HepG2 (cell line): ENCODE results near the gene SLCO4A1. TPM values are rescaled to one million over a fixed set of nuclear protein-coding genes. Genes with fewer than 3 reads are reported as not detected.

ENCODE experiments used
- ATAC-seq: fragments of 200-7000 bp; cut with Tn5 transposase; 3 replicates; pipeline ENCODE4 v1.9.1; 2020; ENCODE audit warnings: mild to moderate bottlenecking, moderate library complexity
- BruUV-seq: library from RNA; stranded (reverse); fragments of 400-500 nt; replicated peaks from 2 replicates; lab custom pipeline; 2021; lab: Mats Ljungman, UMichigan
- CTCF ChIA-PET: fragments of 300-600 bp; formaldehyde crosslinking; extraction: SDS; loops from one replicate; lab custom pipeline; 2021; ENCODE audit warnings: low total read pairs, inconsistent platforms, low intra/inter-chr PET ratio; lab: Yijun Ruan, JAX
- POLR2A ChIA-PET: fragments of 350-600 bp; sonication (Branson Sonifier 250); formaldehyde crosslinking; loops from one replicate; lab custom pipeline; 2020; ENCODE audit warnings: antibody characterized with exemption, inconsistent platforms; lab: Yijun Ruan, JAX
- DNase-seq: peaks from one replicate; pipeline ENCODE4 v3.0.0-alpha.2; 2015; ENCODE audit warnings: low spot score
- FAIRE-seq: peaks from 3 replicates; lab custom pipeline; 2011; peaks lifted over from hg19 to GRCh38; lab: Jason Lieb, UNC
- H2AFZ ChIP-seq: one replicate; pipeline ENCODE4 v1.6.1; 2011; ENCODE audit warnings: low read length, inconsistent platforms
- H3K27ac ChIP-seq: fragments of 300-600 bp; 3 replicates; pipeline ENCODE4 v1.8.0; 2011; ENCODE audit warnings: mixed run types, mild to moderate bottlenecking, mixed read lengths, low read length, inconsistent platforms; ENCODE audit not compliant: insufficient read depth; ENCODE audit errors: extremely low read length
- H3K27me3 ChIP-seq, 2 experiments: fragments of 200-600 bp in 1 of 2; 2 replicates in 1 of 2; 3 replicates in 1 of 2; pipeline versions ENCODE4 v1.6.0 to v1.8.0; 2011; ENCODE audit warnings: low read length in 2 of 2, mild to moderate bottlenecking in 2 of 2, moderate library complexity in 2 of 2, inconsistent platforms in 1 of 2; ENCODE audit not compliant: insufficient read depth in 2 of 2, control insufficient read depth in 1 of 2
- H3K36me3 ChIP-seq, 2 experiments: fragments of 200-600 bp in 1 of 2; replicated peaks in 1 of 2; 2 replicates in 1 of 2; 3 replicates in 1 of 2; pipeline versions ENCODE4 v1.5.1 to v1.8.0; 2011; ENCODE audit warnings: low read length in 2 of 2, inconsistent platforms in 1 of 2; ENCODE audit not compliant: insufficient read depth in 2 of 2, control insufficient read depth in 1 of 2
- H3K4me1 ChIP-seq: 2 replicates; pipeline ENCODE4 v1.5.1; 2012; ENCODE audit warnings: low read length, inconsistent platforms; ENCODE audit not compliant: insufficient read depth
- H3K4me2 ChIP-seq: 2 replicates; pipeline ENCODE4 v1.6.0; 2011; ENCODE audit warnings: low read depth, low read length, inconsistent platforms
- H3K4me3 ChIP-seq, 3 experiments: fragments of 200-600 bp in 1 of 3; sonication (generic), shearing (Covaris generic) in 1 of 3; replicated peaks in 1 of 3; 2 replicates each; pipeline ENCODE4 v1.5.1; 2011 to 2016; ENCODE audit warnings: low read length in 3 of 3, inconsistent platforms in 2 of 3, low read depth in 2 of 3, mild to moderate bottlenecking in 2 of 3, control low read depth in 1 of 3, mixed read lengths in 1 of 3; ENCODE audit not compliant: insufficient read depth in 1 of 3
- H3K79me2 ChIP-seq: one replicate; pipeline ENCODE4 v1.6.1; 2011; ENCODE audit warnings: low read length, inconsistent platforms; ENCODE audit not compliant: insufficient read depth
- H3K9ac ChIP-seq: 2 replicates; pipeline ENCODE4 v1.6.0; 2011; ENCODE audit warnings: mild to moderate bottlenecking, low read depth, low read length, inconsistent platforms; ENCODE audit not compliant: insufficient read depth
- H3K9me3 ChIP-seq: 2 replicates; pipeline ENCODE4 v1.5.1; 2012; ENCODE audit warnings: mild to moderate bottlenecking, low read length
- H4K20me1 ChIP-seq: 2 replicates; pipeline ENCODE4 v1.6.0; 2011; ENCODE audit warnings: inconsistent platforms, mild to moderate bottlenecking, low read length, moderate library complexity; ENCODE audit not compliant: insufficient read depth
- ETV6 ChIP-seq: sonication (generic); formaldehyde crosslinking; conservative IDR thresholded peaks from 2 replicates; pipeline ENCODE4 v1.4.0; 2020; ENCODE audit warnings: missing genetic modification reagents
- KDM5A ChIP-seq: fragments of 200-600 bp; sonication (generic); IDR thresholded peaks from 2 replicates; pipeline ENCODE4 v1.7.0; 2018; ENCODE audit warnings: antibody characterized with exemption, mild to moderate bottlenecking, low read length, borderline replicate concordance
- PCBP2 ChIP-seq: fragments of 200-400 bp; formaldehyde crosslinking; optimal IDR thresholded peaks from 2 replicates; pipeline ENCODE3; 2018; ENCODE audit warnings: low read length, low read depth; ENCODE audit not compliant: poor library complexity, severe bottlenecking
- SMYD3 ChIP-seq: sonication (generic); formaldehyde crosslinking; IDR thresholded peaks from 2 replicates; pipeline ENCODE4 v1.8.1; 2023; ENCODE audit warnings: mild to moderate bottlenecking, missing genetic modification reagents
- SNAPC2 ChIP-seq: sonication (generic); formaldehyde crosslinking; IDR thresholded peaks from 2 replicates; pipeline ENCODE4 v1.8.1; 2022; ENCODE audit warnings: mild to moderate bottlenecking, missing genetic modification reagents
- SYNCRIP ChIP-seq: fragments of 200-400 bp; formaldehyde crosslinking; IDR thresholded peaks from 2 replicates; pipeline ENCODE4 v1.6.1; 2018; ENCODE audit warnings: mild to moderate bottlenecking, low read depth, low read length; ENCODE audit not compliant: insufficient read depth
- ZNF768 ChIP-seq: sonication (generic); formaldehyde crosslinking; IDR thresholded peaks from 2 replicates; pipeline ENCODE4 v1.4.0; 2020; ENCODE audit warnings: missing genetic modification reagents
- WGBS: methylation state at CpG from one replicate; pipeline ENCODE4 v1.1.6; 2017; ENCODE audit warnings: low lambda C conversion rate; 5-methylcytosine and 5-hydroxymethylcytosine counted together
- in situ Hi-C: cut with HindIII; loops from 2 replicates; pipeline ENCODE4 v1.10.0; 2017; ENCODE audit warnings: low pct_unique_long_range_greater_than_20kb; ENCODE audit not compliant: extremely low pct_ligation_motif_present
- intact Hi-C: fragments of 100-400 bp; cut with micrococcal nuclease; formaldehyde crosslinking; loops from one replicate; pipeline ENCODE4 v1.10.0; 2022; ENCODE audit not compliant: unreplicated experiment
- polyA plus RNA-seq, 8 experiments: library from polyadenylated mRNA; depleted of rRNA in 3 of 8; stranded (reverse) in 7 of 8; unstranded in 1 of 8; fragments of >200 nt; fragmentation: Illumina TruSeq in 4 of 8; extraction: Trizol in 4 of 8; gene quantifications; 2 replicates each; pipeline versions ENCODE4 v1.2.1 to v1.2.3, GENCODE V29; 2011 to 2016; ENCODE audit warnings: low read depth in 4 of 8, missing spikeins in 1 of 8, mixed read lengths in 1 of 8; ENCODE audit not compliant: insufficient read depth in 1 of 8
- total RNA-seq, 5 experiments: library from RNA; depleted of rRNA; stranded (reverse); fragments of >200 nt; fragmentation: Illumina TruSeq; extraction: Trizol; gene quantifications; 2 replicates each; pipeline ENCODE4 v1.2.3, GENCODE V29; 2016; ENCODE audit warnings: low read depth in 1 of 5
- TF ChIP-seq, protein P1 (sequence below): sonication (generic); formaldehyde crosslinking; IDR thresholded peaks from 2 replicates; pipeline ENCODE4 v1.4.0; 2020; ENCODE audit warnings: missing genetic modification reagents, borderline replicate concordance
- TF ChIP-seq, protein P2 (sequence below): sonication (generic); formaldehyde crosslinking; IDR thresholded peaks from 2 replicates; pipeline ENCODE4 v1.5.0; 2020; ENCODE audit warnings: missing genetic modification reagents
- TF ChIP-seq, protein P3 (sequence below): sonication (generic); formaldehyde crosslinking; conservative IDR thresholded peaks from 2 replicates; pipeline ENCODE4 v1.8.0; 2022; ENCODE audit warnings: mild to moderate bottlenecking, moderate library complexity, missing genetic modification reagents
- TF ChIP-seq, protein P4 (sequence below): sonication (generic); formaldehyde crosslinking; conservative IDR thresholded peaks from 2 replicates; pipeline ENCODE4 v1.4.0; 2020; ENCODE audit warnings: missing genetic modification reagents
- TF ChIP-seq, protein P5 (sequence below): sonication (generic); formaldehyde crosslinking; IDR thresholded peaks from 2 replicates; pipeline ENCODE4 v1.9.0; 2022; ENCODE audit warnings: missing genetic modification reagents, mild to moderate bottlenecking, borderline replicate concordance

The SLCO4A1 gene
- total and polyA plus RNA-seq, 2 of the 13 experiments (the other 11 are each of a cell fraction or from before 2014, with no cell fraction given) = 55.5 to 112 TPM

DNA sequence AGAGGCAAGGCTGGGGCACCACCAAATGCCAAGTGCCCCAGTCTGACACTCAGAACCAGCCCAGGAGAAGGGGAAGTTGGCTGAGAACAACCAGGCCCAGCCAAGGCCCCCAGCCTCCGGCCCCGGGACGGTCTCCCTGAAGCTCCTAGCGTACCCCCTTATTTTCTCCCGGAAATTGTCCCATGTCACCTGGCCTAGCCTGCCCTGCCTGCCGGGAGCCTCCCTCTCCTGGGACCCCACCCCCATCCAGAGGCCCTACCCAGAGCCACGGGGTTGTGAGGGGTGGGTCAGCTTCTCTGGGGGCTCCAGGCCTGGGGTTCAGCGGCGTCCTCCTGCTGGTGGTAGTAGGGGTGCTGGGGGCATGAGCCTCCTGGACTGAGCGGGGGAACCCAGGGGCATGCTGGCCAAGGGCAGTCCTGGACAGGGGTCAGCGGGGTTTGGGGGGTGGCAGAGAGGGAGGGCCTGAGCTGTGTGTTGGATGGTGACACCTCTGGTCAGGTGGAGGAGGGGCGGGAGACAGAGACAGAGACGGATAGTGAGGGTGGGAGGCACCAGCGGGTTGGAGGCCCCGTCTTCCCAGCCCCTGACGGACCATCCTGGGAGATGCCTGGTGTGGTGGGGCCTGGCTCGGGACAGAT lies 7.9 kb upstream of the SLCO4A1 start:
- WGBS = 49% methylated on average over 17 of the region's 17 CpGs
- BruUV-seq = no TSS peak
- POLR2A ChIA-PET = interaction anchor here (1.5 to 1.8 kb wide), 2 partner anchors 9 to 11 kb away, joined by 4 read pairs; no protein-coding TSS in a partner anchor
- no peak overlapping the region for H3K27ac ChIP-seq
- H4K20me1 ChIP-seq = no peaks in the 10 kb centered on the region
- CTCF ChIA-PET = no interaction called here
- intact Hi-C loops = no loop called here
- H3K36me3 ChIP-seq = no peaks in the 10 kb centered on the region
- H3K4me1 ChIP-seq = peaks cover 79% of the 10 kb centered on the region
- no peaks in the 10 kb centered on the region for H3K79me2 ChIP-seq
- H3K4me3 ChIP-seq = no peak overlapping the region
- no peak overlapping the region for H2AFZ ChIP-seq
- in situ Hi-C loops = no loop called here
- H3K27me3 ChIP-seq = peaks cover 32 to 85% of the 10 kb centered on the region in 2 experiments
- no peak overlapping the region for H3K4me2 ChIP-seq
- DNase-seq (no peak), FAIRE-seq (no peak), ATAC-seq (no peak)
- no peaks in the 10 kb centered on the region for H3K9me3 ChIP-seq
- no peak overlapping the region for H3K9ac ChIP-seq
- TF ChIP-seq, protein P1, sequence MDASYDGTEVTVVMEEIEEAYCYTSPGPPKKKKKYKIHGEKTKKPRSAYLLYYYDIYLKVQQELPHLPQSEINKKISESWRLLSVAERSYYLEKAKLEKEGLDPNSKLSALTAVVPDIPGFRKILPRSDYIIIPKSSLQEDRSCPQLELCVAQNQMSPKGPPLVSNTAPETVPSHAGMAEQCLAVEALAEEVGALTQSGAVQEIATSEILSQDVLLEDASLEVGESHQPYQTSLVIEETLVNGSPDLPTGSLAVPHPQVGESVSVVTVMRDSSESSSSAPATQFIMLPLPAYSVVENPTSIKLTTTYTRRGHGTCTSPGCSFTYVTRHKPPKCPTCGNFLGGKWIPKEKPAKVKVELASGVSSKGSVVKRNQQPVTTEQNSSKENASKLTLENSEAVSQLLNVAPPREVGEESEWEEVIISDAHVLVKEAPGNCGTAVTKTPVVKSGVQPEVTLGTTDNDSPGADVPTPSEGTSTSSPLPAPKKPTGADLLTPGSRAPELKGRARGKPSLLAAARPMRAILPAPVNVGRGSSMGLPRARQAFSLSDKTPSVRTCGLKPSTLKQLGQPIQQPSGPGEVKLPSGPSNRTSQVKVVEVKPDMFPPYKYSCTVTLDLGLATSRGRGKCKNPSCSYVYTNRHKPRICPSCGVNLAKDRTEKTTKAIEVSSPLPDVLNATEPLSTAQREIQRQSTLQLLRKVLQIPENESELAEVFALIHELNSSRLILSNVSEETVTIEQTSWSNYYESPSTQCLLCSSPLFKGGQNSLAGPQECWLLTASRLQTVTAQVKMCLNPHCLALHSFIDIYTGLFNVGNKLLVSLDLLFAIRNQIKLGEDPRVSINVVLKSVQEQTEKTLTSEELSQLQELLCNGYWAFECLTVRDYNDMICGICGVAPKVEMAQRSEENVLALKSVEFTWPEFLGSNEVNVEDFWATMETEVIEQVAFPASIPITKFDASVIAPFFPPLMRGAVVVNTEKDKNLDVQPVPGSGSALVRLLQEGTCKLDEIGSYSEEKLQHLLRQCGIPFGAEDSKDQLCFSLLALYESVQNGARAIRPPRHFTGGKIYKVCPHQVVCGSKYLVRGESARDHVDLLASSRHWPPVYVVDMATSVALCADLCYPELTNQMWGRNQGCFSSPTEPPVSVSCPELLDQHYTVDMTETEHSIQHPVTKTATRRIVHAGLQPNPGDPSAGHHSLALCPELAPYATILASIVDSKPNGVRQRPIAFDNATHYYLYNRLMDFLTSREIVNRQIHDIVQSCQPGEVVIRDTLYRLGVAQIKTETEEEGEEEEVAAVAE (CRISPR knock-in tag) = no peak
- TF ChIP-seq, protein P2, sequence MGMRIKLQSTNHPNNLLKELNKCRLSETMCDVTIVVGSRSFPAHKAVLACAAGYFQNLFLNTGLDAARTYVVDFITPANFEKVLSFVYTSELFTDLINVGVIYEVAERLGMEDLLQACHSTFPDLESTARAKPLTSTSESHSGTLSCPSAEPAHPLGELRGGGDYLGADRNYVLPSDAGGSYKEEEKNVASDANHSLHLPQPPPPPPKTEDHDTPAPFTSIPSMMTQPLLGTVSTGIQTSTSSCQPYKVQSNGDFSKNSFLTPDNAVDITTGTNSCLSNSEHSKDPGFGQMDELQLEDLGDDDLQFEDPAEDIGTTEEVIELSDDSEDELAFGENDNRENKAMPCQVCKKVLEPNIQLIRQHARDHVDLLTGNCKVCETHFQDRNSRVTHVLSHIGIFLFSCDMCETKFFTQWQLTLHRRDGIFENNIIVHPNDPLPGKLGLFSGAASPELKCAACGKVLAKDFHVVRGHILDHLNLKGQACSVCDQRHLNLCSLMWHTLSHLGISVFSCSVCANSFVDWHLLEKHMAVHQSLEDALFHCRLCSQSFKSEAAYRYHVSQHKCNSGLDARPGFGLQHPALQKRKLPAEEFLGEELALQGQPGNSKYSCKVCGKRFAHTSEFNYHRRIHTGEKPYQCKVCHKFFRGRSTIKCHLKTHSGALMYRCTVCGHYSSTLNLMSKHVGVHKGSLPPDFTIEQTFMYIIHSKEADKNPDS (CRISPR knock-in tag) = no peak
- TF ChIP-seq, protein P3, sequence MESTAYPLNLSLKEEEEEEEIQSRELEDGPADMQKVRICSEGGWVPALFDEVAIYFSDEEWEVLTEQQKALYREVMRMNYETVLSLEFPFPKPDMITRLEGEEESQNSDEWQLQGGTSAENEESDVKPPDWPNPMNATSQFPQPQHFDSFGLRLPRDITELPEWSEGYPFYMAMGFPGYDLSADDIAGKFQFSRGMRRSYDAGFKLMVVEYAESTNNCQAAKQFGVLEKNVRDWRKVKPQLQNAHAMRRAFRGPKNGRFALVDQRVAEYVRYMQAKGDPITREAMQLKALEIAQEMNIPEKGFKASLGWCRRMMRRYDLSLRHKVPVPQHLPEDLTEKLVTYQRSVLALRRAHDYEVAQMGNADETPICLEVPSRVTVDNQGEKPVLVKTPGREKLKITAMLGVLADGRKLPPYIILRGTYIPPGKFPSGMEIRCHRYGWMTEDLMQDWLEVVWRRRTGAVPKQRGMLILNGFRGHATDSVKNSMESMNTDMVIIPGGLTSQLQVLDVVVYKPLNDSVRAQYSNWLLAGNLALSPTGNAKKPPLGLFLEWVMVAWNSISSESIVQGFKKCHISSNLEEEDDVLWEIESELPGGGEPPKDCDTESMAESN (CRISPR knock-in tag) = no peak
- TF ChIP-seq KDM5A = no peak
- TF ChIP-seq SMYD3 (CRISPR knock-in tag) = no peak
- TF ChIP-seq, protein P4, sequence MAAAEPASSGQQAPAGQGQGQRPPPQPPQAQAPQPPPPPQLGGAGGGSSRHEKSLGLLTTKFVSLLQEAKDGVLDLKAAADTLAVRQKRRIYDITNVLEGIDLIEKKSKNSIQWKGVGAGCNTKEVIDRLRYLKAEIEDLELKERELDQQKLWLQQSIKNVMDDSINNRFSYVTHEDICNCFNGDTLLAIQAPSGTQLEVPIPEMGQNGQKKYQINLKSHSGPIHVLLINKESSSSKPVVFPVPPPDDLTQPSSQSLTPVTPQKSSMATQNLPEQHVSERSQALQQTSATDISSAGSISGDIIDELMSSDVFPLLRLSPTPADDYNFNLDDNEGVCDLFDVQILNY (CRISPR knock-in tag) = no peak
- no peak for TF ChIP-seq ETV6 (CRISPR knock-in tag)
- no peak for TF ChIP-seq PCBP2
- no peak for TF ChIP-seq SYNCRIP
- no peak for TF ChIP-seq SNAPC2 (CRISPR knock-in tag)
- TF ChIP-seq, protein P5, sequence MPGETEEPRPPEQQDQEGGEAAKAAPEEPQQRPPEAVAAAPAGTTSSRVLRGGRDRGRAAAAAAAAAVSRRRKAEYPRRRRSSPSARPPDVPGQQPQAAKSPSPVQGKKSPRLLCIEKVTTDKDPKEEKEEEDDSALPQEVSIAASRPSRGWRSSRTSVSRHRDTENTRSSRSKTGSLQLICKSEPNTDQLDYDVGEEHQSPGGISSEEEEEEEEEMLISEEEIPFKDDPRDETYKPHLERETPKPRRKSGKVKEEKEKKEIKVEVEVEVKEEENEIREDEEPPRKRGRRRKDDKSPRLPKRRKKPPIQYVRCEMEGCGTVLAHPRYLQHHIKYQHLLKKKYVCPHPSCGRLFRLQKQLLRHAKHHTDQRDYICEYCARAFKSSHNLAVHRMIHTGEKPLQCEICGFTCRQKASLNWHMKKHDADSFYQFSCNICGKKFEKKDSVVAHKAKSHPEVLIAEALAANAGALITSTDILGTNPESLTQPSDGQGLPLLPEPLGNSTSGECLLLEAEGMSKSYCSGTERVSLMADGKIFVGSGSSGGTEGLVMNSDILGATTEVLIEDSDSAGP = peak; percentile 45; the same call in 1 of the 2 replicates
- peak; percentile 55; the same call in 1 of the 2 replicates for TF ChIP-seq ZNF768 (CRISPR knock-in tag)
